Pancreas (tissue), 10 donors: ENCODE results near the gene PRRC2C. TPM values are rescaled to one million over a fixed set of nuclear protein-coding genes. Genes with fewer than 3 reads are reported as not detected.
"Not testable (repeated sequence)": the region's sequence is repeated elsewhere in the genome, so short reads cannot be mapped to it uniquely, and the experiment has no call there.

ENCODE experiments used
- ATAC-seq, 4 donors: fragments of 200-7000 bp; cut with Tn5 transposase; one replicate each; pipeline versions ENCODE4 v1.8.0 to v1.9.1; 2020; ENCODE audit warnings: mild to moderate bottlenecking in 4 of 4, moderate library complexity in 4 of 4
- DNase-seq, 6 donors: peaks; one replicate each; pipeline ENCODE4 v3.0.0-alpha.2; 2020
- FAIRE-seq: peaks from 2 replicates; lab custom pipeline; 2012; peaks lifted over from hg19 to GRCh38; lab: Jason Lieb, UNC
- H3K27ac ChIP-seq, 4 donors: fragments of 200-600 bp; sonication (generic); 1 replicate in 3 of 4; 2 replicates in 1 of 4; pipeline versions ENCODE4 v1.5.0 to v1.8.0; 2020
- H3K27me3 ChIP-seq, 4 donors: fragments of 200-600 bp; one replicate each; pipeline ENCODE4 v1.8.0; 2021
- H3K36me3 ChIP-seq, 3 donors: fragments of 200-600 bp; sonication (generic) in 1 of 3; one replicate each; pipeline versions ENCODE4 v1.5.0 to v1.8.0; 2020 to 2021
- H3K4me1 ChIP-seq, 3 donors: fragments of 200-600 bp; one replicate each; pipeline ENCODE4 v1.8.0; 2021
- H3K4me3 ChIP-seq, 4 donors: fragments of 200-600 bp; sonication (generic) in 2 of 4; one replicate each; pipeline versions ENCODE4 v1.5.0 to v1.8.0; 2020 to 2021
- H3K9me3 ChIP-seq, 4 donors: fragments of 200-600 bp; one replicate each; pipeline ENCODE4 v1.8.0; 2021
- WGBS, 2 donors: extraction: QIAGEN DNeasy Blood & Tissue Kit; methylation state at CpG; one replicate each; pipeline ENCODE4 v1.1.7; 2013; 5-methylcytosine and 5-hydroxymethylcytosine counted together
- intact Hi-C, 3 donors: fragments of 100-400 bp; cut with DNase I; formaldehyde crosslinking; loops; one replicate each; pipeline versions ENCODE4 v1.11.1 to v1.14.2; 2022
- polyA plus RNA-seq, 2 donors: library from polyadenylated mRNA; stranded (reverse); fragments of 200-250 nt; gene quantifications; one replicate each; pipeline ENCODE4 v1.2.3, GENCODE V29; 2013
- total RNA-seq, 6 donors: library from RNA; stranded (reverse); fragmentation: NEBNext Ultra II Directional in 4 of 6; extraction: Animal tissue kit (Norgen Biotek cat#: 25700) in 4 of 6; gene quantifications; one replicate each; pipeline versions ENCODE4 v1.2.1 to v1.2.4, GENCODE V29; 2021 to 2023
- TF ChIP-seq, protein P1 (sequence below), 4 donors: fragments of 200-600 bp; sonication (generic) in 3 of 4; IDR thresholded peaks; one replicate each; pipeline versions ENCODE4 v1.5.0 to v1.8.0; 2021; ENCODE audit warnings: antibody characterized with exemption in 4 of 4
- donor health status: healthy with polysubstance abuse.
- donor health status: DM: no; HTN: no; CAD: no; lungs with moderate emphysema.
- donor health status: DM: no; HTN: no; CAD: no.
- donor health status: control.
- donor health status: control.
- donor health status: Bipolar disorder and iron deficiency.
- donor health status: DM: yes; HTN: yes; CAD: no.
- donor health status: DM: no; HTN: no; CAD: no.
- donor health status: DM: no; HTN: no; CAD: no.
- donor health status: DM: yes; HTN: yes; CAD: no.

Gene PRRC2C
- total and polyA plus RNA-seq, 8 donors, result 22.4 to 82.3 (median 48.4) TPM

DNA sequence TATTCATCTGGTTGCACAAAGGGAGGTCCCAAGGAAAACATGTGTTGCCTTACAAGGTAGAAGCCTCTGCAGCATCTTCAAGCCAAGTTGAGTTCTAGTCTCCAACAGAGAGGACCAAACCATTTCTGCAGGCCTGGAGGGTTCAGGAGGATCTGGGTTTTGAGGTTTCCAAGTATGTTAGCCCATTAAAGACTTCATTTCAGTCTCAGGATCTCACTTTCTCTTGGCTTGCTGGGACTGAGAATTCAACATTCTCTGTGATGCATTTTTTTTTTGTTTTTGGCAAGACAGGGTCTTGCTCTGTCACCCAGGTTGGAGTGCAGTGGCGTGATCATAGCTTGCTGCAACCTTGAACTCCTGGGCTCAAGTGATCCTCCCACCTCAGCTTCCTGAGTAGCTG is 128.0 kb downstream of the PRRC2C start:
- FAIRE-seq (no peak), DNase-seq (no peak), ATAC-seq (no peak)
- intact Hi-C loops, result no loop called here
- 91 to 100% methylated on average over 1 of the region's 1 CpG for WGBS, 2 donors
- H3K4me1 ChIP-seq, result no peaks in the 10 kb centered on the region
- no peaks in the 10 kb centered on the region for H3K9me3 ChIP-seq
- no peak overlapping the region for H3K27ac ChIP-seq
- no peak overlapping the region for H3K4me3 ChIP-seq
- no peaks in the 10 kb centered on the region for H3K27me3 ChIP-seq
- no peaks in the 10 kb centered on the region for H3K36me3 ChIP-seq
- TF ChIP-seq, protein P1, sequence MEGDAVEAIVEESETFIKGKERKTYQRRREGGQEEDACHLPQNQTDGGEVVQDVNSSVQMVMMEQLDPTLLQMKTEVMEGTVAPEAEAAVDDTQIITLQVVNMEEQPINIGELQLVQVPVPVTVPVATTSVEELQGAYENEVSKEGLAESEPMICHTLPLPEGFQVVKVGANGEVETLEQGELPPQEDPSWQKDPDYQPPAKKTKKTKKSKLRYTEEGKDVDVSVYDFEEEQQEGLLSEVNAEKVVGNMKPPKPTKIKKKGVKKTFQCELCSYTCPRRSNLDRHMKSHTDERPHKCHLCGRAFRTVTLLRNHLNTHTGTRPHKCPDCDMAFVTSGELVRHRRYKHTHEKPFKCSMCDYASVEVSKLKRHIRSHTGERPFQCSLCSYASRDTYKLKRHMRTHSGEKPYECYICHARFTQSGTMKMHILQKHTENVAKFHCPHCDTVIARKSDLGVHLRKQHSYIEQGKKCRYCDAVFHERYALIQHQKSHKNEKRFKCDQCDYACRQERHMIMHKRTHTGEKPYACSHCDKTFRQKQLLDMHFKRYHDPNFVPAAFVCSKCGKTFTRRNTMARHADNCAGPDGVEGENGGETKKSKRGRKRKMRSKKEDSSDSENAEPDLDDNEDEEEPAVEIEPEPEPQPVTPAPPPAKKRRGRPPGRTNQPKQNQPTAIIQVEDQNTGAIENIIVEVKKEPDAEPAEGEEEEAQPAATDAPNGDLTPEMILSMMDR (IDR thresholded peaks at IDR 0.05), result no peak

- H3K4me1 ChIP-seq, H3K9me3 ChIP-seq, H3K36me3 ChIP-seq, ATAC-seq, DNase-seq, intact Hi-C loops, H3K4me3 ChIP-seq, H3K27me3 ChIP-seq, FAIRE-seq: not testable (repeated sequence)
- WGBS, 2 donors, result 68 to 69% methylated on average over 14 of the region's 14 CpGs
- peak overlapping the region in 2 of 4 donors; percentile 22 to 33 for H3K27ac ChIP-seq
These were observed 130.0 kb downstream of the PRRC2C start for GRCh38 chr1:171615122-171615906.

DNA sequence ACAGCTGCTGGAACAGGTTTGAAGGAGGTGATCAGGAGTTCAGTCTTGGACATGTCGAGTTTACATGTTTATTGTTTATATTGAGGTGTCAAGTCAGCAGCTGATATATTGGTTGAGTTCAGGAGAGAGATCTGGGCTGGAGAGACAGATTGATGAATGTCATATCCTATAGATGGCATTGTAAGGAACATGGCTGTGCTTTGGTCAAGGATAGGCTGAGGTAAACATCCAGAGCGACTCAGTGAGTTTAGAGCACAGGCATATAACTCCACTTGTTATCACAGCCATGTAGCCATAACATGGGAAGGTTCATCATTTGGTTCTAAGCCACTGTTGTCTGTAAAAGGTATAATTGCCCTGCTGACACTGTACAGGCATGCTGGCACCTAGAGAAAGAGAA is 131.3 kb downstream of the PRRC2C start:
- TF ChIP-seq, protein P1 (IDR thresholded peaks at IDR 0.05), result no peak
- WGBS, 2 donors, result 69 to 78% methylated on average over 2 of the region's 2 CpGs
- Histone ChIP-seq H3K27ac (no peak overlapping the region), H3K27me3 (no peaks in the 10 kb centered on the region), H3K4me1 (no peaks in the 10 kb centered on the region), H3K9me3 (no peaks in the 10 kb centered on the region), H3K36me3 (no peaks in the 10 kb centered on the region), H3K4me3 (no peak overlapping the region)
- ATAC-seq (no peak), DNase-seq (no peak), FAIRE-seq (no peak)
- intact Hi-C loops, result no loop called here

DNA sequence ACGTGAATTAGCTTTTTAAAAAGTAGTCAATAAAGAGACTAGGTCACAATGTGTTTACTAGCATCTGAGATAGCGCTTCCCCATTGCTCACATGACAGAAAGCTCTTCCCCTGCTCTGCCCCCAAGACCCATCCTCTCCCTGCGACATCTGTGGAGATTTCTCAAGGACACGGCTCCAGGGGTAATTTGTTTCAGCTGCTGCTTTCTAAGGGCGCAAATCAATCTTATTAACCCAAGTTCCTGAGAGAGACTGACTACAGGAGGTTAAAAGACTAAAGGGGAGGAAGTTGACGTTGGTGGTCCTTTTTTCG is 136.8 kb downstream of the PRRC2C start, which contains the start of gene MYOCOS:
Gene MYOCOS (plus strand): TSS at position 92 of the 311 bp plus-strand sequence. CDS start 1,641 bp downstream, outside the sequence.
- no peak for FAIRE-seq
- WGBS, 2 donors, result 45 to 48% methylated on average over 7 of the region's 7 CpGs
- intact Hi-C loops, result no loop called here
- H3K4me3 ChIP-seq, result no peak within 1 kb of the TSS
- no peak for ATAC-seq
- DNase-seq, result no peak
- TF ChIP-seq, protein P1 (IDR thresholded peaks at IDR 0.05), result no peak
- no peak within 1 kb of the TSS for H3K27ac ChIP-seq
- no peaks in the 10 kb centered on the region for H3K36me3 ChIP-seq
- no peaks in the 10 kb centered on the region for H3K4me1 ChIP-seq
- no peaks in the 10 kb centered on the region for H3K27me3 ChIP-seq
- H3K9me3 ChIP-seq, result no peaks in the 10 kb centered on the region

GRCh38 chr1:171623651-171624331 is 138.5 kb downstream of the PRRC2C start:
- Histone ChIP-seq H3K4me3 (no peak overlapping the region), H3K36me3 (no peaks in the 10 kb centered on the region), H3K9me3 (no peaks in the 10 kb centered on the region), H3K4me1 (no peaks in the 10 kb centered on the region), H3K27ac (no peak overlapping the region), H3K27me3 (no peaks in the 10 kb centered on the region)
- intact Hi-C loops, result no loop called here
- 66 to 83% methylated on average over 9 of the region's 9 CpGs for WGBS, 2 donors
- DNase-seq, result no peak
- FAIRE-seq, result no peak
- TF ChIP-seq, protein P1 (IDR thresholded peaks at IDR 0.05), result no peak
- ATAC-seq, result no peak
